K562 (cell line): ENCODE results near the gene ASB10. TPM values are rescaled to one million over a fixed set of nuclear protein-coding genes. Genes with fewer than 3 reads are reported as not detected.

Source experiments
- ARID3B ChIP-seq: fragments of 250-450 bp; sonication (Bioruptor Pico); IDR thresholded peaks from 2 replicates; pipeline ENCODE4 v1.4.0; 2020; ENCODE audit warnings: borderline replicate concordance
- CBFB ChIP-seq: sonication (generic); formaldehyde crosslinking; IDR thresholded peaks from 2 replicates; pipeline ENCODE4 v1.4.0; 2020; ENCODE audit warnings: mild to moderate bottlenecking, missing genetic modification reagents
- CREB3 ChIP-seq: fragments of 450-650 bp; conservative IDR thresholded peaks from 2 replicates; pipeline ENCODE4 v1.6.1; 2016; ENCODE audit warnings: missing genetic modification characterization, low read depth, mild to moderate bottlenecking, missing compliant biosample characterization, moderate library complexity
- CREB5 ChIP-seq: fragments of 250-450 bp; sonication (Bioruptor Pico); IDR thresholded peaks from 2 replicates; pipeline ENCODE4 v1.5.0; 2020; ENCODE audit warnings: mild to moderate bottlenecking
- ELK3 ChIP-seq: fragments of 450-650 bp; formaldehyde crosslinking; IDR thresholded peaks from 2 replicates; pipeline ENCODE4 v1.4.0; 2020; ENCODE audit warnings: mild to moderate bottlenecking
- HMGN3 ChIP-seq: IDR thresholded peaks from 2 replicates; pipeline ENCODE4 v1.6.1; 2011; ENCODE audit warnings: borderline replicate concordance, low read depth, mild to moderate bottlenecking, mixed read lengths, low read length; ENCODE audit not compliant: insufficient read length; ENCODE audit errors: extremely low read depth
- HNRNPLL ChIP-seq: fragments of 200-400 bp; formaldehyde crosslinking; IDR thresholded peaks from 2 replicates; pipeline ENCODE4 v1.6.1; 2017; ENCODE audit warnings: low read length, low read depth, mild to moderate bottlenecking; ENCODE audit not compliant: poor library complexity, severe bottlenecking
- LEF1 ChIP-seq: fragments of 450-650 bp; IDR thresholded peaks from 2 replicates; pipeline ENCODE4 v1.6.1; 2016; ENCODE audit warnings: mild to moderate bottlenecking
- RB1 ChIP-seq: fragments of 450-650 bp; IDR thresholded peaks from 2 replicates; pipeline ENCODE4 v1.6.1; 2017; ENCODE audit warnings: low read depth, mild to moderate bottlenecking
- SIN3B ChIP-seq: fragments of 450-650 bp; IDR thresholded peaks from 2 replicates; pipeline ENCODE4 v1.6.1; 2017; ENCODE audit warnings: low read depth, mild to moderate bottlenecking, moderate library complexity
- SIRT6 ChIP-seq: IDR thresholded peaks from one replicate; pipeline ENCODE4 v1.6.1; 2012; ENCODE audit warnings: low read depth, mild to moderate bottlenecking, control low read depth, inconsistent platforms, low read length, moderate library complexity
- SMAD4 ChIP-seq: fragments of 250-450 bp; sonication (Bioruptor Pico); conservative IDR thresholded peaks from 2 replicates; pipeline ENCODE4 v1.8.0; 2021; ENCODE audit warnings: inconsistent platforms, mild to moderate bottlenecking, moderate library complexity
- THRAP3 ChIP-seq: fragments of 450-650 bp; IDR thresholded peaks from 2 replicates; pipeline ENCODE4 v1.6.1; 2016; ENCODE audit warnings: mild to moderate bottlenecking, inconsistent platforms, borderline replicate concordance
- ZBTB34 ChIP-seq: fragments of 250-450 bp; sonication (Bioruptor Pico); IDR thresholded peaks from 2 replicates; pipeline ENCODE4 v1.8.0; 2021; ENCODE audit warnings: mild to moderate bottlenecking, moderate library complexity
- ZNF354B ChIP-seq: fragments of 250-450 bp; sonication (Bioruptor Pico); IDR thresholded peaks from 2 replicates; pipeline ENCODE4 v1.4.0; 2020
- ZNF592 ChIP-seq: fragments of 450-650 bp; IDR thresholded peaks from 2 replicates; pipeline ENCODE4 v1.6.1; 2017; ENCODE audit warnings: antibody characterized with exemption, mild to moderate bottlenecking
- polyA plus RNA-seq, 8 experiments: library from polyadenylated mRNA; depleted of rRNA in 4 of 8; stranded (reverse) in 5 of 8; unstranded in 3 of 8; fragments of >200 nt; fragmentation: Nextera tagmentation in 2 of 8; fragmentation: Illumina TruSeq in 1 of 8; extraction: Ambion mirVana in 2 of 8; extraction: Trizol in 1 of 8; gene quantifications; 2 replicates each; pipeline versions ENCODE4 v1.2.1 to v1.2.3, GENCODE V29; 2011 to 2014; ENCODE audit warnings: inconsistent platforms in 1 of 8, missing spikeins in 1 of 8
- total RNA-seq, 7 experiments: library from RNA; depleted of rRNA in 6 of 7; stranded (reverse); fragments of >200 nt in 6 of 7; fragmentation: Illumina TruSeq in 2 of 7; extraction: Trizol in 2 of 7; gene quantifications; 2 replicates each; pipeline versions ENCODE4 v1.2.1 to v1.2.3, GENCODE V29; 2011 to 2021; ENCODE audit warnings: low replicate concordance in 1 of 7

The ASB10 gene
- total and polyA plus RNA-seq, 9 of the 15 experiments (the other 6 are each of a cell fraction or from before 2014, with no cell fraction given) = not detected

- TF ChIP-seq ZBTB34 (CRISPR knock-in tag) (no peak), CREB3 (tag) (0 out of 2 replicates have a peak, but pooled peaks have one; percentile 36), HNRNPLL (no peak), SIN3B (no peak), CREB5 (CRISPR knock-in tag) (no peak), ZNF592 (no peak), CBFB (CRISPR knock-in tag) (peak; percentile 36; the same call in 1 of the 2 replicates), HMGN3 (peak; percentile 51), ZNF354B (CRISPR knock-in tag) (no peak), THRAP3 (no peak), SMAD4 (no peak; the same call in 1 of the 2 replicates), RB1 (peak; percentile 48), ARID3B (CRISPR knock-in tag) (no peak), LEF1 (no peak), ELK3 (CRISPR knock-in tag) (no peak), SIRT6 (no peak)
Measured at GRCh38 chr7:151232091-151232916, 45.3 kb upstream of the ASB10 start, which contains the start of gene CHPF2 (continued).
